Endothelial cell (in vitro differentiated cells): ENCODE results near the gene TSHZ2. TPM values are rescaled to one million over a fixed set of nuclear protein-coding genes. Genes with fewer than 3 reads are reported as not detected.

ENCODE experiments used
- DNase-seq: peaks from one replicate; pipeline ENCODE4 v3.0.0; 2021; ENCODE audit warnings: low spot score
- H3K27ac Mint-ChIP-seq: one replicate; pipeline ENCODE4 v1.8.0; 2021; ENCODE audit warnings: mixed read lengths, inconsistent platforms; ENCODE audit not compliant: unreplicated experiment
- H3K27me3 Mint-ChIP-seq: one replicate; pipeline ENCODE4 v1.8.0; 2021; ENCODE audit warnings: mild to moderate bottlenecking, moderate library complexity, mixed read lengths, inconsistent platforms; ENCODE audit not compliant: unreplicated experiment
- H3K36me3 Mint-ChIP-seq: one replicate; pipeline ENCODE4 v1.8.0; 2021; ENCODE audit warnings: mild to moderate bottlenecking, low read depth, mixed read lengths, inconsistent platforms; ENCODE audit not compliant: unreplicated experiment
- H3K4me1 Mint-ChIP-seq: one replicate; pipeline ENCODE4 v1.8.0; 2021; ENCODE audit warnings: mild to moderate bottlenecking, mixed read lengths, inconsistent platforms; ENCODE audit not compliant: unreplicated experiment
- H3K4me3 Mint-ChIP-seq: one replicate; pipeline ENCODE4 v1.8.0; 2021; ENCODE audit warnings: mild to moderate bottlenecking, mixed read lengths, inconsistent platforms; ENCODE audit not compliant: unreplicated experiment
- H3K9me3 Mint-ChIP-seq: one replicate; pipeline ENCODE4 v1.8.0; 2021; ENCODE audit warnings: mixed read lengths, inconsistent platforms; ENCODE audit not compliant: unreplicated experiment
- CTCF ChIP-seq: fragments of 200-600 bp; sonication (generic); IDR thresholded peaks from one replicate; pipeline ENCODE4 v1.5.0; 2021; ENCODE audit warnings: antibody characterized with exemption; ENCODE audit not compliant: unreplicated experiment
- total RNA-seq: library from RNA; stranded (reverse); fragmentation: NEBNext Ultra II Directional; extraction: Animal tissue kit (Norgen Biotek cat#: 25700); gene quantifications from one replicate; pipeline ENCODE4 v1.2.1, GENCODE V29; 2021; ENCODE audit not compliant: unreplicated experiment

The TSHZ2 gene
- total RNA-seq, 1 donor from 2014 or later, result 2.3 TPM

GRCh38 chr20:53061192-53062108, 89.3 kb downstream of the TSHZ2 start:
- TF ChIP-seq CTCF, result no peak
- DNase-seq, result no peak
- H3K4me3 Mint-ChIP-seq, result no peak overlapping the region
- H3K9me3 Mint-ChIP-seq, result no peaks in the 10 kb centered on the region
- peaks cover 7% of the 10 kb centered on the region for H3K4me1 Mint-ChIP-seq
- no peaks in the 10 kb centered on the region for H3K27me3 Mint-ChIP-seq
- no peak overlapping the region for H3K27ac Mint-ChIP-seq
- H3K36me3 Mint-ChIP-seq, result no peaks in the 10 kb centered on the region

GRCh38 chr20:53064935-53065334, 92.8 kb downstream of the TSHZ2 start:
- H3K36me3 Mint-ChIP-seq, result peaks cover 4% of the 10 kb centered on the region

GRCh38 chr20:53068241-53068640, 96.1 kb downstream of the TSHZ2 start:
- DNase-seq, result no peak
- peaks cover 8% of the 10 kb centered on the region for H3K4me1 Mint-ChIP-seq
- no peak overlapping the region for H3K27ac Mint-ChIP-seq
- no peak overlapping the region for H3K4me3 Mint-ChIP-seq
- TF ChIP-seq CTCF, result no peak
- peaks cover 7% of the 10 kb centered on the region for H3K27me3 Mint-ChIP-seq
- H3K9me3 Mint-ChIP-seq, result no peaks in the 10 kb centered on the region
- H3K36me3 Mint-ChIP-seq, result peaks cover 4% of the 10 kb centered on the region

More at GRCh38 chr20:53064935-53065334, 92.8 kb downstream of the TSHZ2 start:
- no peak overlapping the region for H3K27ac Mint-ChIP-seq
- no peak for TF ChIP-seq CTCF
- H3K9me3 Mint-ChIP-seq, result no peaks in the 10 kb centered on the region
- DNase-seq, result no peak
- peaks cover 12% of the 10 kb centered on the region for H3K4me1 Mint-ChIP-seq
- H3K4me3 Mint-ChIP-seq, result no peak overlapping the region
- peaks cover 4% of the 10 kb centered on the region for H3K27me3 Mint-ChIP-seq

GRCh38 chr20:53069132-53069531, 97.0 kb downstream of the TSHZ2 start:
- Mint-ChIP-seq H3K4me1 (peaks cover 8% of the 10 kb centered on the region), H3K27ac (no peak overlapping the region), H3K9me3 (no peaks in the 10 kb centered on the region), H3K36me3 (peaks cover 4% of the 10 kb centered on the region), H3K4me3 (no peak overlapping the region), H3K27me3 (peaks cover 7% of the 10 kb centered on the region)
- no peak for DNase-seq
- no peak for TF ChIP-seq CTCF

GRCh38 chr20:53070224-53070623, 98.1 kb downstream of the TSHZ2 start:
- peaks cover 4% of the 10 kb centered on the region for H3K36me3 Mint-ChIP-seq
- no peaks in the 10 kb centered on the region for H3K9me3 Mint-ChIP-seq
- no peak overlapping the region for H3K4me3 Mint-ChIP-seq
- no peak for DNase-seq
- H3K27me3 Mint-ChIP-seq, result peaks cover 7% of the 10 kb centered on the region
- peaks cover 8% of the 10 kb centered on the region for H3K4me1 Mint-ChIP-seq
- no peak overlapping the region for H3K27ac Mint-ChIP-seq
- TF ChIP-seq CTCF, result no peak
